HepG2 (cell line): ENCODE measurements around the gene HSF2BP. TPM values are rescaled to one million over a fixed set of nuclear protein-coding genes. Genes with fewer than 3 reads are reported as not detected.
A peak's percentile ranks its signal among the peaks of the same experiment; 100 is the strongest.

Experiments
- ATAC-seq: fragments of 200-7000 bp; cut with Tn5 transposase; 3 replicates; pipeline ENCODE4 v1.9.1; 2020; ENCODE audit warnings: mild to moderate bottlenecking, moderate library complexity
- BruUV-seq: library from RNA; stranded (reverse); fragments of 400-500 nt; replicated peaks from 2 replicates; lab custom pipeline; 2021; lab: Mats Ljungman, UMichigan
- CTCF ChIA-PET: fragments of 300-600 bp; formaldehyde crosslinking; extraction: SDS; loops from one replicate; lab custom pipeline; 2021; ENCODE audit warnings: low total read pairs, inconsistent platforms, low intra/inter-chr PET ratio; lab: Yijun Ruan, JAX
- POLR2A ChIA-PET: fragments of 350-600 bp; sonication (Branson Sonifier 250); formaldehyde crosslinking; loops from one replicate; lab custom pipeline; 2020; ENCODE audit warnings: antibody characterized with exemption, inconsistent platforms; lab: Yijun Ruan, JAX
- DNase-seq: peaks from one replicate; pipeline ENCODE4 v3.0.0-alpha.2; 2015; ENCODE audit warnings: low spot score
- FAIRE-seq: peaks from 3 replicates; lab custom pipeline; 2011; peaks lifted over from hg19 to GRCh38; lab: Jason Lieb, UNC
- H2AFZ ChIP-seq: one replicate; pipeline ENCODE4 v1.6.1; 2011; ENCODE audit warnings: low read length, inconsistent platforms
- H3K27ac ChIP-seq: fragments of 300-600 bp; 3 replicates; pipeline ENCODE4 v1.8.0; 2011; ENCODE audit warnings: mixed run types, mild to moderate bottlenecking, mixed read lengths, low read length, inconsistent platforms; ENCODE audit not compliant: insufficient read depth; ENCODE audit errors: extremely low read length
- H3K27me3 ChIP-seq, 2 experiments: fragments of 200-600 bp in 1 of 2; 2 replicates in 1 of 2; 3 replicates in 1 of 2; pipeline versions ENCODE4 v1.6.0 to v1.8.0; 2011; ENCODE audit warnings: low read length in 2 of 2, mild to moderate bottlenecking in 2 of 2, moderate library complexity in 2 of 2, inconsistent platforms in 1 of 2; ENCODE audit not compliant: insufficient read depth in 2 of 2, control insufficient read depth in 1 of 2
- H3K36me3 ChIP-seq, 2 experiments: fragments of 200-600 bp in 1 of 2; replicated peaks in 1 of 2; 2 replicates in 1 of 2; 3 replicates in 1 of 2; pipeline versions ENCODE4 v1.5.1 to v1.8.0; 2011; ENCODE audit warnings: low read length in 2 of 2, inconsistent platforms in 1 of 2; ENCODE audit not compliant: insufficient read depth in 2 of 2, control insufficient read depth in 1 of 2
- H3K4me1 ChIP-seq: 2 replicates; pipeline ENCODE4 v1.5.1; 2012; ENCODE audit warnings: low read length, inconsistent platforms; ENCODE audit not compliant: insufficient read depth
- H3K4me2 ChIP-seq: 2 replicates; pipeline ENCODE4 v1.6.0; 2011; ENCODE audit warnings: low read depth, low read length, inconsistent platforms
- H3K4me3 ChIP-seq, 3 experiments: fragments of 200-600 bp in 1 of 3; sonication (generic), shearing (Covaris generic) in 1 of 3; replicated peaks in 1 of 3; 2 replicates each; pipeline ENCODE4 v1.5.1; 2011 to 2016; ENCODE audit warnings: low read length in 3 of 3, inconsistent platforms in 2 of 3, low read depth in 2 of 3, mild to moderate bottlenecking in 2 of 3, control low read depth in 1 of 3, mixed read lengths in 1 of 3; ENCODE audit not compliant: insufficient read depth in 1 of 3
- H3K79me2 ChIP-seq: one replicate; pipeline ENCODE4 v1.6.1; 2011; ENCODE audit warnings: low read length, inconsistent platforms; ENCODE audit not compliant: insufficient read depth
- H3K9ac ChIP-seq: 2 replicates; pipeline ENCODE4 v1.6.0; 2011; ENCODE audit warnings: mild to moderate bottlenecking, low read depth, low read length, inconsistent platforms; ENCODE audit not compliant: insufficient read depth
- H3K9me3 ChIP-seq: 2 replicates; pipeline ENCODE4 v1.5.1; 2012; ENCODE audit warnings: mild to moderate bottlenecking, low read length
- H4K20me1 ChIP-seq: 2 replicates; pipeline ENCODE4 v1.6.0; 2011; ENCODE audit warnings: inconsistent platforms, mild to moderate bottlenecking, low read length, moderate library complexity; ENCODE audit not compliant: insufficient read depth
- ELF4 ChIP-seq: sonication (generic); formaldehyde crosslinking; IDR thresholded peaks from 2 replicates; pipeline ENCODE4 v1.5.0; 2020; ENCODE audit warnings: missing genetic modification reagents, mild to moderate bottlenecking, moderate library complexity, borderline replicate concordance
- HOMEZ ChIP-seq: IDR thresholded peaks from 2 replicates; pipeline ENCODE4 v1.6.1; 2016; ENCODE audit warnings: low read depth
- KIAA2018 ChIP-seq: sonication (generic); formaldehyde crosslinking; IDR thresholded peaks from 2 replicates; pipeline ENCODE4 v1.5.0; 2020; ENCODE audit warnings: mild to moderate bottlenecking, missing genetic modification reagents, borderline replicate concordance
- KLF9 ChIP-seq: IDR thresholded peaks from 2 replicates; pipeline ENCODE4 v1.6.1; 2016; ENCODE audit warnings: low read depth
- MEF2D ChIP-seq: sonication (generic); formaldehyde crosslinking; IDR thresholded peaks from 2 replicates; pipeline ENCODE4 v1.5.1; 2020; ENCODE audit warnings: mild to moderate bottlenecking, missing genetic modification reagents
- SOX5 ChIP-seq: IDR thresholded peaks from 2 replicates; pipeline ENCODE4 v1.6.1; 2016; ENCODE audit warnings: borderline replicate concordance
- ZNF333 ChIP-seq: sonication (generic); formaldehyde crosslinking; IDR thresholded peaks from 2 replicates; pipeline ENCODE4 v1.4.0; 2020; ENCODE audit warnings: mild to moderate bottlenecking, missing genetic modification reagents, borderline replicate concordance
- ZNF605 ChIP-seq: sonication (generic); formaldehyde crosslinking; IDR thresholded peaks from 2 replicates; pipeline ENCODE4 v1.8.0; 2022; ENCODE audit warnings: mild to moderate bottlenecking, missing genetic modification reagents
- WGBS: methylation state at CpG from one replicate; pipeline ENCODE4 v1.1.6; 2017; ENCODE audit warnings: low lambda C conversion rate; 5-methylcytosine and 5-hydroxymethylcytosine counted together
- in situ Hi-C: cut with HindIII; loops from 2 replicates; pipeline ENCODE4 v1.10.0; 2017; ENCODE audit warnings: low pct_unique_long_range_greater_than_20kb; ENCODE audit not compliant: extremely low pct_ligation_motif_present
- intact Hi-C: fragments of 100-400 bp; cut with micrococcal nuclease; formaldehyde crosslinking; loops from one replicate; pipeline ENCODE4 v1.10.0; 2022; ENCODE audit not compliant: unreplicated experiment
- polyA plus RNA-seq, 8 experiments: library from polyadenylated mRNA; depleted of rRNA in 3 of 8; stranded (reverse) in 7 of 8; unstranded in 1 of 8; fragments of >200 nt; fragmentation: Illumina TruSeq in 4 of 8; extraction: Trizol in 4 of 8; gene quantifications; 2 replicates each; pipeline versions ENCODE4 v1.2.1 to v1.2.3, GENCODE V29; 2011 to 2016; ENCODE audit warnings: low read depth in 4 of 8, missing spikeins in 1 of 8, mixed read lengths in 1 of 8; ENCODE audit not compliant: insufficient read depth in 1 of 8
- total RNA-seq, 5 experiments: library from RNA; depleted of rRNA; stranded (reverse); fragments of >200 nt; fragmentation: Illumina TruSeq; extraction: Trizol; gene quantifications; 2 replicates each; pipeline ENCODE4 v1.2.3, GENCODE V29; 2016; ENCODE audit warnings: low read depth in 1 of 5

Gene HSF2BP
- total and polyA plus RNA-seq, 2 of the 13 experiments (the other 11 are each of a cell fraction or from before 2014, with no cell fraction given): 0.67 to 2.2 TPM

GRCh38 chr21:43702785-43703034 lies 43.4 kb upstream of the HSF2BP start:
- TF ChIP-seq KIAA2018 (CRISPR knock-in tag) (no peak), ELF4 (CRISPR knock-in tag) (no peak), HOMEZ (CRISPR knock-in tag) (0 out of 2 replicates have a peak, but pooled peaks have one; percentile 4), KLF9 (no peak), ZNF605 (0 out of 2 replicates have a peak, but pooled peaks have one; percentile 11), ZNF333 (CRISPR knock-in tag) (0 out of 2 replicates have a peak, but pooled peaks have one; percentile 2), SOX5 (CRISPR knock-in tag) (no peak), MEF2D (CRISPR knock-in tag) (0 out of 2 replicates have a peak, but pooled peaks have one; percentile 12)
- DNase-seq (no peak), ATAC-seq (no peak), FAIRE-seq (no peak)
- Histone ChIP-seq H2AFZ (no peak overlapping the region), H3K36me3 (no peaks in the 10 kb centered on the region), H4K20me1 (no peaks in the 10 kb centered on the region), H3K4me3 (peak overlapping the region in 2 of 3 experiments; percentile 40 to 63; a peak in 3 of 6 replicates), H3K9ac (peak overlapping the region; percentile 39), H3K79me2 (no peaks in the 10 kb centered on the region), H3K4me1 (peaks cover 82% of the 10 kb centered on the region), H3K4me2 (peak overlapping the region; percentile 85), H3K27ac (peak overlapping the region; percentile 66), H3K9me3 (no peaks in the 10 kb centered on the region), H3K27me3 (peaks cover 0 to 2% of the 10 kb centered on the region in 2 experiments; a peak in 2 of 5 replicates)
- CTCF ChIA-PET: no interaction called here
- WGBS: 65% methylated on average over 11 of the region's 12 CpGs
- in situ Hi-C loops: no loop called here
- POLR2A ChIA-PET: interaction anchor here (2.2 kb wide), 1 partner anchor 26 kb away, joined by 11 read pairs; no protein-coding TSS in a partner anchor
- no TSS peak for BruUV-seq
- intact Hi-C loops: loop anchor here (10.0 kb wide), 1 partner anchor 72 kb away; the partner anchor contains the start of gene CSTB
